SK-N-SH (cell line): ENCODE results near the gene OSBPL5. TPM values are rescaled to one million over a fixed set of nuclear protein-coding genes. Genes with fewer than 3 reads are reported as not detected.

Source experiments
- CTCF ChIA-PET: fragments of 300-600, 350-600 bp; formaldehyde crosslinking; extraction: SDS; loops from one replicate; lab custom pipeline; 2021; lab: Yijun Ruan, JAX
- POLR2A ChIA-PET: fragments of 350-600 bp; sonication (Branson Sonifier 250); formaldehyde crosslinking; extraction: SDS; loops from one replicate; lab custom pipeline; 2020; ENCODE audit warnings: antibody characterized with exemption, inconsistent platforms; lab: Yijun Ruan, JAX
- DNase-seq: peaks from one replicate; pipeline ENCODE4 v3.0.0; 2012
- H2AFZ ChIP-seq: fragments of 200-600 bp; sonication (generic); 2 replicates; pipeline ENCODE4 v1.8.1; 2016; ENCODE audit warnings: antibody characterized with exemption, mild to moderate bottlenecking, low read depth
- H3F3A ChIP-seq: fragments of 200-600 bp; sonication (generic); replicated peaks from 2 replicates; pipeline ENCODE3; 2016; ENCODE audit warnings: antibody characterized with exemption, mild to moderate bottlenecking; ENCODE audit not compliant: insufficient read depth
- H3K27ac ChIP-seq, 2 experiments: fragments of 200-500 bp in 1 of 2; fragments of 200-600 bp in 1 of 2; sonication (Bioruptor generic) in 1 of 2; sonication (generic), shearing (Covaris generic) in 1 of 2; 2 replicates each; pipeline versions ENCODE4 v1.5.1 to v1.6.1; 2014 to 2016; ENCODE audit warnings: low read depth in 2 of 2, inconsistent platforms in 1 of 2, low read length in 1 of 2, mild to moderate bottlenecking in 1 of 2, mixed read lengths in 1 of 2
- H3K27me3 ChIP-seq: fragments of 200-600 bp; sonication (generic), shearing (Covaris generic); 2 replicates; pipeline ENCODE4 v1.6.1; 2016; ENCODE audit warnings: mixed run types; ENCODE audit not compliant: insufficient read depth
- H3K36me3 ChIP-seq, 2 experiments: fragments of 200-500 bp in 1 of 2; fragments of 200-600 bp in 1 of 2; sonication (Bioruptor generic) in 1 of 2; sonication (generic) in 1 of 2; replicated peaks in 1 of 2; 2 replicates each; pipeline versions ENCODE3 to v1.5.1; 2014 to 2016; ENCODE audit warnings: low read length in 1 of 2, mild to moderate bottlenecking in 1 of 2; ENCODE audit not compliant: insufficient read depth in 2 of 2, control insufficient read depth in 1 of 2
- H3K4me1 ChIP-seq, 2 experiments: fragments of 200-500 bp in 1 of 2; fragments of 200-600 bp in 1 of 2; sonication (Bioruptor generic) in 1 of 2; sonication (generic), shearing (Covaris generic) in 1 of 2; 2 replicates each; pipeline versions ENCODE4 v1.5.1 to v1.6.1; 2014 to 2016; ENCODE audit warnings: low read depth in 1 of 2, low read length in 1 of 2, mixed run types in 1 of 2; ENCODE audit not compliant: insufficient read depth in 2 of 2, control insufficient read depth in 1 of 2
- H3K4me2 ChIP-seq: fragments of 200-600 bp; sonication (generic), shearing (Covaris generic); 2 replicates; pipeline ENCODE4 v1.6.1; 2017; ENCODE audit warnings: mixed run types
- H3K4me3 ChIP-seq, 2 experiments: fragments of 200-500 bp in 1 of 2; fragments of 200-600 bp in 1 of 2; sonication (Bioruptor generic) in 1 of 2; sonication (generic), shearing (Covaris generic) in 1 of 2; 2 replicates each; pipeline versions ENCODE4 v1.5.1 to v1.8.1; 2014 to 2016; ENCODE audit warnings: low read depth in 2 of 2, inconsistent platforms in 1 of 2, low read length in 1 of 2, mild to moderate bottlenecking in 1 of 2, mixed read lengths in 1 of 2, moderate library complexity in 1 of 2
- H3K79me2 ChIP-seq: fragments of 200-600 bp; sonication (generic); 2 replicates; pipeline ENCODE4 v1.8.1; 2017; ENCODE audit warnings: mild to moderate bottlenecking; ENCODE audit not compliant: insufficient read depth
- H3K9ac ChIP-seq: fragments of 200-600 bp; sonication (generic); 2 replicates; pipeline ENCODE4 v1.6.1; 2017; ENCODE audit warnings: mixed run types
- H3K9me2 ChIP-seq: fragments of 200-600 bp; sonication (generic); 2 replicates; pipeline ENCODE4 v1.6.1; 2017; ENCODE audit warnings: mixed run types
- H3K9me3 ChIP-seq: fragments of 200-600 bp; sonication (generic); 2 replicates; pipeline ENCODE4 v1.6.1; 2017; ENCODE audit warnings: mixed run types, mild to moderate bottlenecking, moderate library complexity
- H4K20me1 ChIP-seq: fragments of 200-600 bp; sonication (generic); 2 replicates; pipeline ENCODE4 v1.6.1; 2017; ENCODE audit warnings: mild to moderate bottlenecking, mixed run types; ENCODE audit not compliant: insufficient read depth
- FOXJ3 ChIP-seq: sonication (generic); formaldehyde crosslinking; IDR thresholded peaks from 2 replicates; pipeline ENCODE4 v1.5.1; 2020; ENCODE audit warnings: mild to moderate bottlenecking, missing genetic modification reagents
- FOXM1 ChIP-seq: IDR thresholded peaks from 2 replicates; pipeline ENCODE4 v1.4.0; 2012; ENCODE audit warnings: low read depth, mild to moderate bottlenecking
- GABPA ChIP-seq: IDR thresholded peaks from 2 replicates; pipeline ENCODE4 v1.4.0; 2012; ENCODE audit warnings: low read depth, mild to moderate bottlenecking
- GATA2 ChIP-seq: sonication (generic); formaldehyde crosslinking; IDR thresholded peaks from 2 replicates; pipeline ENCODE4 v1.5.0; 2020; ENCODE audit warnings: mild to moderate bottlenecking, missing genetic modification reagents
- JUND ChIP-seq: IDR thresholded peaks from 2 replicates; pipeline ENCODE4 v1.4.0; 2012
- MXI1 ChIP-seq: IDR thresholded peaks from 2 replicates; pipeline ENCODE4 v1.6.1; 2012; ENCODE audit warnings: mild to moderate bottlenecking, low read depth, low read length, improper control_type of control experiment
- NRF1 ChIP-seq: IDR thresholded peaks from 2 replicates; pipeline ENCODE4 v1.6.1; 2012; ENCODE audit warnings: low read depth, mild to moderate bottlenecking, low read length
- PBX3 ChIP-seq: IDR thresholded peaks from 2 replicates; pipeline ENCODE4; 2012
- RCOR1 ChIP-seq: fragments of 150-350 bp; IDR thresholded peaks from 2 replicates; pipeline ENCODE4 v1.6.1; 2017; ENCODE audit warnings: antibody characterized with exemption, low read length
- REST ChIP-seq: IDR thresholded peaks from 2 replicates; pipeline ENCODE4 v1.6.1; 2012; ENCODE audit warnings: mild to moderate bottlenecking, low read depth, low read length, moderate library complexity
- RXRA ChIP-seq: IDR thresholded peaks from 2 replicates; pipeline ENCODE4 v1.4.0; 2012; ENCODE audit warnings: low read depth, mild to moderate bottlenecking, borderline replicate concordance
- SMC3 ChIP-seq: IDR thresholded peaks from 2 replicates; pipeline ENCODE4 v1.6.1; 2012; ENCODE audit warnings: low read depth, low read length, improper control_type of control experiment
- TAF1 ChIP-seq: IDR thresholded peaks from 2 replicates; pipeline ENCODE4 v1.6.1; 2012; ENCODE audit warnings: low read depth, mild to moderate bottlenecking, low read length, moderate library complexity, borderline replicate concordance
- YY1 ChIP-seq: IDR thresholded peaks from 2 replicates; pipeline ENCODE4 v1.4.0; 2012; ENCODE audit warnings: low read depth, mild to moderate bottlenecking
- ZBTB33 ChIP-seq: IDR thresholded peaks from 2 replicates; pipeline ENCODE4 v1.4.0; 2012; ENCODE audit warnings: low read depth, borderline replicate concordance
- WGBS: methylation state at CpG from one replicate; pipeline ENCODE4 v1.1.6; 2017; ENCODE audit warnings: low lambda C conversion rate; 5-methylcytosine and 5-hydroxymethylcytosine counted together
- polyA plus RNA-seq, 3 experiments: library from polyadenylated mRNA; depleted of rRNA; stranded (reverse); fragments of >200 nt; gene quantifications; 2 replicates each; pipeline ENCODE4 v1.2.3, GENCODE V29; 2012

The OSBPL5 gene
- polyA plus RNA-seq, 1 of the 3 experiments (the other 2 are of a cell fraction): 10.9 TPM

- no peaks in the 10 kb centered on the region for H3K9me2 ChIP-seq
- H3K36me3 ChIP-seq: peaks cover 0 to 2% of the 10 kb centered on the region in 2 experiments
- H4K20me1 ChIP-seq: 0 out of 2 replicates have a peak, but pooled peaks cover 5% of the 10 kb centered on the region
- no peak overlapping the region for H3K9ac ChIP-seq
- no peak overlapping the region for H3K4me2 ChIP-seq
- ChIA-PET CTCF (interaction anchor here (0.7 to 13.1 kb wide), 34 partner anchors 12 to 558 kb away, joined by 3 to 403 read pairs (median 10); partner anchors contain the start of genes CARS1, OSBPL5 and PHLDA2), POLR2A (interaction anchor here (0.9 kb wide), 1 partner anchor 95 kb away, joined by 3 read pairs; no protein-coding TSS in a partner anchor)
- H3K4me1 ChIP-seq: peaks cover under 1 to 5% of the 10 kb centered on the region in 2 experiments; a peak in 2 of 4 replicates
- H3K27ac ChIP-seq: no peak overlapping the region
- 0% methylated on average over 1 of the region's 13 CpGs for WGBS
- no peak overlapping the region for H3K4me3 ChIP-seq
- no peak overlapping the region for H2AFZ ChIP-seq
- peaks cover 1% of the 10 kb centered on the region for H3F3A ChIP-seq
- TF ChIP-seq GABPA (no peak), JUND (no peak), NRF1 (no peak), PBX3 (no peak), GATA2 (CRISPR knock-in tag) (no peak), RCOR1 (no peak), FOXJ3 (CRISPR knock-in tag) (no peak), FOXM1 (no peak), YY1 (no peak), RXRA (no peak), REST (no peak), ZBTB33 (no peak), TAF1 (no peak), MXI1 (no peak), SMC3 (no peak)
- no peaks in the 10 kb centered on the region for H3K27me3 ChIP-seq
- no peaks in the 10 kb centered on the region for H3K9me3 ChIP-seq
- DNase-seq: peak; percentile 31
- H3K79me2 ChIP-seq: no peaks in the 10 kb centered on the region
Measured at GRCh38 chr11:3090096-3090901, 74.8 kb downstream of the OSBPL5 start.
